ENCODE data around the gene PAWR.

- TF ChIP-seq, protein P1, sequence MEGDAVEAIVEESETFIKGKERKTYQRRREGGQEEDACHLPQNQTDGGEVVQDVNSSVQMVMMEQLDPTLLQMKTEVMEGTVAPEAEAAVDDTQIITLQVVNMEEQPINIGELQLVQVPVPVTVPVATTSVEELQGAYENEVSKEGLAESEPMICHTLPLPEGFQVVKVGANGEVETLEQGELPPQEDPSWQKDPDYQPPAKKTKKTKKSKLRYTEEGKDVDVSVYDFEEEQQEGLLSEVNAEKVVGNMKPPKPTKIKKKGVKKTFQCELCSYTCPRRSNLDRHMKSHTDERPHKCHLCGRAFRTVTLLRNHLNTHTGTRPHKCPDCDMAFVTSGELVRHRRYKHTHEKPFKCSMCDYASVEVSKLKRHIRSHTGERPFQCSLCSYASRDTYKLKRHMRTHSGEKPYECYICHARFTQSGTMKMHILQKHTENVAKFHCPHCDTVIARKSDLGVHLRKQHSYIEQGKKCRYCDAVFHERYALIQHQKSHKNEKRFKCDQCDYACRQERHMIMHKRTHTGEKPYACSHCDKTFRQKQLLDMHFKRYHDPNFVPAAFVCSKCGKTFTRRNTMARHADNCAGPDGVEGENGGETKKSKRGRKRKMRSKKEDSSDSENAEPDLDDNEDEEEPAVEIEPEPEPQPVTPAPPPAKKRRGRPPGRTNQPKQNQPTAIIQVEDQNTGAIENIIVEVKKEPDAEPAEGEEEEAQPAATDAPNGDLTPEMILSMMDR (IDR thresholded peaks at IDR 0.05): no peak
- TF ChIP-seq POLR2AphosphoS5 (IDR thresholded peaks at IDR 0.05) (no peak), POLR2A (IDR thresholded peaks at IDR 0.05) (no peak), EP300 (IDR thresholded peaks at IDR 0.05) (no peak)
These were observed 46.2 kb downstream of the PAWR start for GRCh38 chr12:79644274-79645234.
